Muscle of back (tissue), 11 donors: ENCODE measurements around the gene POT1. TPM values are rescaled to one million over a fixed set of nuclear protein-coding genes. Genes with fewer than 3 reads are reported as not detected.

Experiments
- DNase-seq, 3 donors: peaks; one replicate each; pipeline versions ENCODE4 v3.0.0 to v3.0.0-alpha.2; 2013
- polyA plus RNA-seq, 10 donors: library from polyadenylated mRNA; unstranded; fragments of 120-200 nt; gene quantifications; one replicate each; pipeline ENCODE4 v1.2.1, GENCODE V29; 2013; ENCODE audit not compliant: insufficient read length in 10 of 10

POT1 gene
- polyA plus RNA-seq, 10 donors = 16.0 to 26.1 (median 21.1) TPM

GRCh38 chr7:124912972-124913371 is 16.7 kb downstream of the POT1 start:
- DNase-seq = no peak

- no peak for DNase-seq
Measured at GRCh38 chr7:124909808-124910207, 19.8 kb downstream of the POT1 start.

- no peak for DNase-seq
Measured at GRCh38 chr7:124908259-124908658, 21.4 kb downstream of the POT1 start.

- DNase-seq = no peak
Measured at GRCh38 chr7:124907490-124907889, 22.1 kb downstream of the POT1 start.

GRCh38 chr7:124898531-124898930 is 31.1 kb downstream of the POT1 start:
- DNase-seq = no peak

GRCh38 chr7:124896001-124896400 is 33.6 kb downstream of the POT1 start:
- no peak for DNase-seq

GRCh38 chr7:124893140-124893827 is 36.3 kb downstream of the POT1 start:
- DNase-seq = no peak

- DNase-seq = no peak
Measured at GRCh38 chr7:124887247-124887646, 42.4 kb downstream of the POT1 start.

GRCh38 chr7:124881981-124882380 is 47.6 kb downstream of the POT1 start:
- DNase-seq = no peak

GRCh38 chr7:124879771-124880170 is 49.9 kb downstream of the POT1 start:
- DNase-seq = no peak

- DNase-seq = no peak
Measured at GRCh38 chr7:124879103-124879502, 50.5 kb downstream of the POT1 start.

GRCh38 chr7:124874644-124875163 is 54.9 kb downstream of the POT1 start:
- no peak for DNase-seq

GRCh38 chr7:124857672-124858235 is 71.9 kb downstream of the POT1 start:
- no peak for DNase-seq

GRCh38 chr7:124856299-124856888 is 73.2 kb downstream of the POT1 start:
- peak; percentile 6 to 37 (median 16) for DNase-seq

GRCh38 chr7:124843336-124843735 is 86.3 kb downstream of the POT1 start:
- DNase-seq = no peak

- DNase-seq = no peak
Measured at GRCh38 chr7:124840435-124840834, 89.2 kb downstream of the POT1 start.

- no peak for DNase-seq
Measured at GRCh38 chr7:124839687-124840086, 89.9 kb downstream of the POT1 start.

- DNase-seq = no peak
Measured at GRCh38 chr7:124836173-124836572, 93.5 kb downstream of the POT1 start.

GRCh38 chr7:124818807-124819206 is 110.8 kb downstream of the POT1 start:
- no peak for DNase-seq

- no peak for DNase-seq
Measured at GRCh38 chr7:124813994-124814798, 115.4 kb downstream of the POT1 start.

GRCh38 chr7:124812764-124813163 is 116.9 kb downstream of the POT1 start:
- DNase-seq = no peak

- DNase-seq = no peak
Measured at GRCh38 chr7:124811341-124811740, 118.3 kb downstream of the POT1 start.
